Endometrial microvascular endothelial cells (primary cell): ENCODE results near the gene RPGRIP1. TPM values are rescaled to one million over a fixed set of nuclear protein-coding genes. Genes with fewer than 3 reads are reported as not detected.
"Not testable (repeated sequence)": the region's sequence is repeated elsewhere in the genome, so short reads cannot be mapped to it uniquely, and the experiment has no call there.

Experiments used
- in situ Hi-C: cut with HindIII; loops from 2 replicates; pipeline ENCODE4 v1.10.0; 2017; ENCODE audit warnings: low sequenced_read_pairs, low pct_unique_long_range_greater_than_20kb; ENCODE audit errors: inconsistent ontology term
- total RNA-seq: library from RNA; depleted of rRNA; stranded (reverse); fragments of >200 nt; gene quantifications from one replicate; pipeline ENCODE4 v1.2.3, GENCODE V29; 2015; ENCODE audit errors: inconsistent ontology term

The RPGRIP1 gene
- total RNA-seq, 1 donor from 2014 or later, result not detected

- in situ Hi-C loops, result no loop called here
Measured at GRCh38 chr14:21257394-21257909, 22.4 kb upstream of the RPGRIP1 start.

DNA sequence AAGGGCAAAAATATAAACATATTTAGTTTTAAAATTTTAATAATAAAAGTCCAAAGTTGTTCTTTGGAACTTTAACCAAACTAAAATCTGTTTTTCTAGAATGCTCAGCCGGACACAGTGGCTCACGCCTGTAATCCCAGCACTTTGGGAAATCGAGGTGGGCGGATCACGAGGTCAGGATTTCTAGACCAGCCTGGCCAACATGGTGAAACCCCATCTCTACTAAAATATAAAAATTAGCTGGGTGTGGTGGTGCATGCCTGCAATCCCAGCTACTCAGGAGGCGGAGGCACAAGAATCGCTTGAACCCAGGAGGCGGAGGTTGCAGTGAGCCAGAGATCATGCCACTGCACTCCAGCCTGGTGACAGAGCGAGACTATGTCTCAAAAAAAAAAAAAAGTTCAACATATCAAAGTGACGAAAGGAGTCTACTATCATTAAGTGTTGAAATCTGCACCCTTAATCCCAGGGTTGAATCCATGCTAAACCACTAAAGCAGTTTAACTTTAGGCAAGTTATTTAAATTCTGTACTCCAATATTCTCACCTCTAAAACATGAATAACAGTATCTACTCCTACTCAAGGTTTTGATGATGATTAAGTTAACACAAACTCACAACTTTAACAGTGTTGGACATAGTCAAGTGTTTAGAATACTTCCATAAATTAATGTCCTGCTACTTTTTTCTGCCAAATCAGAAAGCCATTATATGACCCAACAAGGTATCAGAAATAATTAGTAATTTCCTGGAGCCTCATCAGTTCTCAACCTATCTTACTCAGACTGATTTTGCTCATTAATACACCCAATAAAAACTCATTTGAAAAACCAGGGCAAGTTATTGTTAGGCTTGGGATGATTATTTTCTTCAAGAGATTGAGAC, 21.6 kb upstream of the RPGRIP1 start:
- in situ Hi-C loops, result no loop called here

- in situ Hi-C loops, result no loop called here
Measured at GRCh38 chr14:21258889-21259787, 20.7 kb upstream of the RPGRIP1 start.

GRCh38 chr14:21261824-21262223, 18.1 kb upstream of the RPGRIP1 start:
- in situ Hi-C loops, result no loop called here

DNA sequence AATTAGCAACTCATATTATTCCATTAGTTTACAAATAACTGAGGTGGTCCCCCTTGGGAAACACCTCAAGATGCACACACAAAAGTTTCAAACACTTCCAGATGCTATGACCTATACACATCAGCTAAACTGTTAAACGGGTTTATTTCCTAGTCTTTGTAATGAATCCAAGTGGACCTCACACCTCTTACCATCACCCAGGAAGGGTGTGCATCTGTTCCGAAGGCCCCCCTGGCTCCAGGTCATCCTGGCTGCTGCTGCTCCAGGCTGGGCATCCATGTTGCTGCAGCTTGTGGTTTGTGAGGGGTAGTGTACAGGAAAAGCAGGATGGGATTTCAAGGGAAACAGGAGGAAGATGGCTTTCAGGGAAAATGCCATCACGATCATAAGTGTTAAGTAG, 17.5 kb upstream of the RPGRIP1 start:
- in situ Hi-C loops, result no loop called here

DNA sequence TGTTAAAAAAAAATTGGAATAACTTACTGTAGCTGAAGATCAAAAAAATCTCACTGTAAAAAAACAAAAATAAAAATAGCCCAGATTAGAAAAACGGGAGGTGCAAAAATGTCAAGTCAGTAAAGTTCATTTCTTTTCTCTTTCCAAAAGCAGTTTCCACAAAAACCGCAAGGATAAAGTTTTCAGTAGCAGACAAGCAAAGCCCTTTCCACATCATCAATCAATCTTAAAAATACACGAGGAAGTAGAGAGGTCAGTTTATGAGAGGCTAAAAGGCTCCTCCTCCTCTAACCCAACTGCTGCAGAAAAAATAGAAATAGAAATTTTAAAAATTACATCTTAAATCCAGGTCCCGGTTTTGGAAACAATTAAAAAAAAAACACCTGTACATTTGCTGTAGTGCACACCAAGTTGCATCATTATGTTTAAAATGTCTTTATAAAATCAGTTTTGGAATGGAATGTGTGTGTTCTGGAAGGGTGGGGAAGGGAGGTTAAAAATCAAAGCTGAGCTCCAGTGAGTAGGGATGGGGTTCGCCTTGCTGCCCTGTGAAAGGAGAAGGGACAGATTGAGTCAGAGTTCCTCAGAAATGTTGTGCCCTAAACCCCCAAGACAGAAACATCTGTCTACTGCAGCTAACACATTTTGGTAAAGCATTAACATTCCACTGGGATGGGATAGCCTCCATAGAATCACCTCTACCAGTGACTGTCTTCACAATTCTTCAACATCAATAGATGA, 16.4 kb upstream of the RPGRIP1 start:
- in situ Hi-C loops, result no loop called here

- in situ Hi-C loops, result no loop called here
Measured at GRCh38 chr14:21264025-21264801, 15.7 kb upstream of the RPGRIP1 start.

GRCh38 chr14:21267431-21267845, 12.4 kb upstream of the RPGRIP1 start:
- in situ Hi-C loops, result no loop called here

- in situ Hi-C loops, result no loop called here
Measured at GRCh38 chr14:21267886-21268616, 11.8 kb upstream of the RPGRIP1 start.

DNA sequence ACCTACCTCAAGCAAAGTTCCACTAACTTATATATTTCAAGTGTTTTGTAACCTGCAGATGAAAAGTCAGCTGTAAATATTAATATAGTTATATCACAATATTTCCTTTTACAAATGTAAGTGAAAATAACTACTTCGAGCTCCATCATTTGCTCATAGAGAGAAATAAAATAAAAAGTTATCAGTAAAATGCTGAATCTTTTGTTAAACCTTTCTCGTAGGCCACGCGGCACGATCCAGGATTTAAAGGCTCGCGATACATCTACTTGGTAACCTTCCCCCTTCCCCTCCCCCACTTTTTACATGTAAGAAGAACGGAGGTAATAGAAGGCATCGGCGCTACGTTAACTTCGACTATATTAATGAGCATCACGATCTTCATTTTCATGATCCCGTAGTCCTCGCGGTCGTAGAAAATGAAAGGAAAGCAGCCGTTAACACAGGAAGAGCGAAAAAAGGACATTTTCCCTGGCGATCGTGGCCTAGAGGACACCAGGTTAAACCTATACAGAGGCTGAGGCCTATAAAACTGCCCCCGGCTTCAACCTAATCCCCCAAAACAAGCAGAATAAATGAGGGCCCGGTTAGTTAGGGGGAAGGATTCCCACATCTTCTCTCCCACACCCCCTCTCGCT, 11.1 kb upstream of the RPGRIP1 start:
- in situ Hi-C loops, result no loop called here

DNA sequence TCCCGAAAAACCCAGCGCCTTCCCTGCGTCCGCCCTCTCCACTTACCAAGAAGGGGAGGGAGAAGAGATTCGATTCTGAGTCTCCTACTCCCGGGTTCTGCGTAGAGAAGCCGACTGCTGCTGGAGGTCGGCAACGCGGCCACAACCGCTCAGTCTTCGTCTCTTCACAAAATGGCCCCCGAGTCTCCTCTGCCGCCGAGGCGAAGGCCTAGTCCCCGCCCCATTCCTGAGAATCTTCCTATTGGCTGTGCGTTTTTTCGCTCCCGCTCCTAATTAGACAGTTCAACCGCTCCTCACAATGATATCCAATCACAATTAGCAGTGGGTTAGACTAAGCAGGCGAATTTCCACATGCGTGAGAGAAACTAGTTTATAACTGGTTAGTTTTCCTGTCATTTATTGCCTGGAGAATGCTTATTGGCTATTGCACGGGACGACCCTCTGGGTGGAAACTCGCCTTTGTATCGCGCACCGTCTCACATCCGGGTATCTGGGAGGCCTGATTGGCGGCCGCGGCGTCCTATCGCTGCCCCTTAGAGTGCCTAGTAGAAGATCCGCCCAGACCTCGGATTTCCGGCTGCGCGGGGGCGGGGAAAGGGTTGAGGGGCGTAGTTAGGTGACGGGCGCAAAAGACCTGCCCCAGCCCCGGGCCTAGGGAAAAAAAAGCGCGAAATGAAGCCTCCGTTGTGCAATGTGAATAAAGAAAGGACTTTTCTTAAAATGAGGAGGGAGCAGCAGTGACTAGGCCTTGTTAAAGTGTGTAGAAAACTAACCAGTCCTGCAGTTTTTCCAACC, 10.4 kb upstream of the RPGRIP1 start, which contains the start of gene HNRNPC:
TSS of gene HNRNPC (minus strand) at position 191 of the 795 bp plus-strand sequence. CDS start 35,249 bp downstream, outside the sequence.
- in situ Hi-C loops, result no loop called here

DNA sequence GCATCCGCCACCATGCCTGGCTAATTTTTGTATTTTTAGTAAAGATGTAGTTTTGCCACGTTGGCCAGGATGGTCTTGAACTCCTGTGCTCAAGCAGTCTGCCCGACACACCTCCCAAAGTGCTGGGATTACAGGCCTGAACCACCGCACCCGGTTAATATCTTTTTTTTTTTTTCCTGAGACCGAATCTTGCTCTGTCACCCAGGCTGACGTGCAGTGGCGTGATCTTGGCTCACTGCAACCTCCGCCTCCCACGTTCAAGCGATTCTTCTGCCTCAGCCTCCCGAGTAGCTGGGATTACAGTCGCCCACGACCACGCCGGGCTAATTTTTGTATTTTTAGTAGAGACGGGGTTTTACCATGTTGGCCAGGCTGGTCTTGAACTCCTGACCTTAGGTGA, 7.2 kb upstream of the RPGRIP1 start:
- in situ Hi-C loops, result not testable (repeated sequence)

- in situ Hi-C loops, result no loop called here
Measured at GRCh38 chr14:21275261-21275858, 4.5 kb upstream of the RPGRIP1 start.

DNA sequence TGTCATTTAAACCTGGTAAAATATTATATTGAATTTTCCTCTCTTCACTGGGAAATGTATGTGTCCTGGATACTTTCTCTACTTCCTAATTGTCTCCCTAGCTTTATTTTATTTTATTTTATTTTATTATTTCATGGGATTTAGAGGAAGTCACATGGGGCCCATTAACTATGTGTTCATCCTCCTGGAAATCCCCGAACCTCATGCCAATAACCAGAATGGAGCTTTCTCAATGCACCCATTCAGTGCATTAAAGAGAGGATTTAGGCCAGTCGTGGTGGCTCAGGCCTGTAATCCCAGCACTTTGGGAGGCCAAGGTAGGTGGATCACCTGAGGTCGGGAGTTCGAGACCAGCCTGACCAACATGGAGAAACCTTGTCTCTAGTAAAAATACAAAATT, 1.3 kb upstream of the RPGRIP1 start:
- in situ Hi-C loops, result no loop called here

DNA sequence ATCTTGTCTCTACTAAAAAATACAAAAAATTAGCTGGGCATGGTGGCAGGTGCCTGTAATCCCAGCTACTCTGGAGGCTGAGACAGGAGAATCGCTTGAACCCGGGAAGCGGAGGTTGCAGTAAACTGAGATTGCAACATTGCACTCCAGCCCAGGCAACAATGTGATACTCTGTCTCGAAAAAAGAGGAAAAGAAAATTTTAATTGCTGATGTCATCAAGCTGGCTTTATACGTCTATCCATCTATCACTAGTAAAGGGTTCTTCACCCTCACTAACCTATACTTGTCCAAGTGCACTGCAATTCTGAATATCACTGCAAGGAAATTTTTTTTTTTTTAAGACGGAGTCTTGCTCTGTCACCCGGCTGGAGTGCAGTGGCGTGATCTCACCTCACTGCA, 2.0 kb downstream of the RPGRIP1 start:
- in situ Hi-C loops, result not testable (repeated sequence)

DNA sequence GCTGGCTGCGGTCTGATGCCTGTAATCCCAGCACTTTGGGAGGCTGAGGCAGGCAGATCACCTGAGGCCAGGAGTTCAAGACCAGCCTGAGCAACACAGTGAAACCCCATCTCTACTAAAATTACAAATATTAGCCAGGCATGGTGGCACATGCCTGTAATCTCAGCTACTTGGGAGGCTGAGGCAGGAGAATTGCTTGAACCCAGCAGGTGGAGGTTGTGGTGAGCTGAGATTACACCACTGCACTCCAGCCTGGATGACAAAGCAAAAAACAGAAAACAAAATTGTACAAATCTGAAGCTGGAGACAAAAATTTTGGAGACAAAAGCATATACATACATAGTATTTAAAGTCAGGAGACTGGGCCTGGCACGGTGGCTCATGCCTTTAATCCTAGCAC, 6.6 kb downstream of the RPGRIP1 start:
- in situ Hi-C loops, result not testable (repeated sequence)
